T-cell (primary cell): ENCODE results near the gene MT1F. TPM values are rescaled to one million over a fixed set of nuclear protein-coding genes. Genes with fewer than 3 reads are reported as not detected.

Source experiments
- ATAC-seq, 4 experiments: fragments of 200-7000 bp in 3 of 4; fragments of 150-1000 bp in 1 of 4; cut with Tn5 transposase; replicated peaks in 1 of 4; 1 replicate in 3 of 4; 2 replicates in 1 of 4; pipeline ENCODE4 v1.10.0; 2021; ENCODE audit warnings: moderate library complexity in 3 of 4, mild to moderate bottlenecking in 2 of 4, moderate number of reproducible peaks in 1 of 4
- CTCF ChIA-PET, 2 donors: fragments of 300-600 bp; sonication (Branson Sonifier 250); formaldehyde crosslinking; loops; one replicate each; lab custom pipeline; 2022; ENCODE audit warnings: antibody characterized with exemption in 2 of 2; lab: Charles Lee
- POLR2A ChIA-PET, 2 donors: fragments of 300-600 bp; sonication (Branson Sonifier 250); formaldehyde crosslinking; loops; one replicate each; lab custom pipeline; 2022; ENCODE audit warnings: antibody characterized with exemption in 2 of 2; lab: Charles Lee
- DNase-seq, 35 experiments: peaks; one replicate each; pipeline versions ENCODE4 v3.0.0 to v3.0.0-alpha.2; 2013 to 2023
- H3K27ac ChIP-seq: one replicate; pipeline ENCODE4 v1.5.1; 2013; ENCODE audit warnings: low read length
- H3K27me3 ChIP-seq, 2 experiments: replicated peaks in 1 of 2; 1 replicate in 1 of 2; 2 replicates in 1 of 2; pipeline versions ENCODE4 v1.6.1 to v1.7.0; 2013; ENCODE audit warnings: low read length in 1 of 2, mixed read lengths in 1 of 2; ENCODE audit not compliant: control insufficient read depth in 2 of 2, insufficient read depth in 2 of 2; ENCODE audit errors: extremely low read depth in 1 of 2
- H3K36me3 ChIP-seq, 2 donors: 1 replicate in 1 of 2; 2 replicates in 1 of 2; pipeline versions ENCODE4 v1.6.1 to v1.7.0; 2013; ENCODE audit warnings: low read length in 1 of 2; ENCODE audit not compliant: control insufficient read depth in 2 of 2, insufficient read depth in 1 of 2; ENCODE audit errors: extremely low read depth in 1 of 2
- H3K4me1 ChIP-seq, 2 experiments: 1 replicate in 1 of 2; 2 replicates in 1 of 2; pipeline versions ENCODE4 v1.6.1 to v1.7.0; 2013; ENCODE audit warnings: low read length in 2 of 2, mixed read lengths in 1 of 2; ENCODE audit not compliant: insufficient read depth in 2 of 2, control insufficient read depth in 1 of 2; ENCODE audit errors: extremely low read depth in 1 of 2
- H3K4me3 ChIP-seq, 2 donors: 1 replicate in 1 of 2; 2 replicates in 1 of 2; pipeline versions ENCODE4 v1.5.1 to v1.7.0; 2013; ENCODE audit warnings: mild to moderate bottlenecking in 2 of 2, low read length in 1 of 2, moderate library complexity in 1 of 2; ENCODE audit not compliant: control insufficient read depth in 1 of 2; ENCODE audit errors: extremely low read depth in 1 of 2
- H3K9me3 ChIP-seq: 2 replicates; pipeline ENCODE4 v1.7.0; 2013
- H3K27ac Mint-ChIP-seq, 2 donors: one replicate each; pipeline ENCODE4 v1.8.0; 2020 to 2021; ENCODE audit warnings: mild to moderate bottlenecking in 2 of 2, mixed read lengths in 2 of 2
- H3K27me3 Mint-ChIP-seq, 2 donors: one replicate each; pipeline ENCODE4 v1.8.0; 2021 to 2022; ENCODE audit warnings: mixed read lengths in 2 of 2
- H3K36me3 Mint-ChIP-seq: one replicate; pipeline ENCODE4 v1.8.0; 2021; ENCODE audit warnings: mixed read lengths
- H3K4me1 Mint-ChIP-seq, 3 donors: one replicate each; pipeline ENCODE4 v1.8.0; 2020 to 2022; ENCODE audit warnings: mixed read lengths in 3 of 3, mild to moderate bottlenecking in 1 of 3
- H3K4me3 Mint-ChIP-seq, 3 donors: one replicate each; pipeline ENCODE4 v1.8.0; 2020 to 2022; ENCODE audit warnings: mild to moderate bottlenecking in 3 of 3, mixed read lengths in 3 of 3, moderate library complexity in 3 of 3
- H3K9me3 Mint-ChIP-seq, 3 donors: one replicate each; pipeline ENCODE4 v1.8.0; 2020 to 2022; ENCODE audit warnings: mixed read lengths in 3 of 3
- WGBS: methylation state at CpG from one replicate; pipeline ENCODE4 v1.1.5; 2013; ENCODE audit warnings: missing lambda C conversion rate; ENCODE audit not compliant: insufficient coverage; 5-methylcytosine and 5-hydroxymethylcytosine counted together
- total RNA-seq, 35 experiments: library from RNA in 6 of 35; stranded (reverse) in 6 of 35; fragments of 120-200 nt in 1 of 35; gene quantifications; one replicate each; pipeline versions ENCODE4 v1.2.1 to v1.2.4 and lab custom pipeline; 2013 to 2026

Gene MT1F
- total RNA-seq, 5 donors from 2014 or later (not counting 1 experiment from before 2014, with no cell fraction given): 5.3 to 14.3 (median 9.3) TPM

DNA sequence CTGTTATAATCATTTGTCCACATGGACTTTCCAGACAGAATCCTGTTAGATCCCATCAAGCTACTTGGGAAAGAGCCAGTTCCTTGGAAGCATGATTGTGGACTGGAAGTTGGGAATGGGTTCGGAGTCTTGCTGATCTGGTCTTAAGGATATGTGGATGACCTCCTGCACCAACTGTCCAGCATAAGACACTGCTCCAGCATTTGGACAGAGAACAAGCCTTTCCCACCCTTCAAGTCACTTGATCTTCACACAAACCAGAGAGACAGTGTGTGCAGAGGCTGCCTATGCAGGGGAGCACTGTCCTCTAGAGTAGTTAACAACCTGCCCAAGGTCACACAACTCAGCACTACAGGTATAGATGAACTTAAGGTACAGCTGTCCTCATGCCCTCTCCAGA is 11.9 kb upstream of the MT1F start:
- H3K9me3 Mint-ChIP-seq: no peaks in the 10 kb centered on the region
- ChIA-PET POLR2A (no interaction called here), CTCF (interaction anchor here in 1 of 2 donors (0.9 kb wide), 1 partner anchor 56 kb away, joined by 5 read pairs; no protein-coding TSS in a partner anchor)
- Histone ChIP-seq H3K36me3 (no peaks in the 10 kb centered on the region), H3K9me3 (no peaks in the 10 kb centered on the region), H3K27ac (no peak overlapping the region), H3K4me1 (peaks cover 2 to 18% of the 10 kb centered on the region in 2 experiments), H3K4me3 (no peak overlapping the region), H3K27me3 (peaks cover 30 to 31% of the 10 kb centered on the region in 2 experiments)
- no peak for DNase-seq
- H3K27me3 Mint-ChIP-seq: peaks cover 18 to 23% of the 10 kb centered on the region in 2 donors
- no peak overlapping the region for H3K27ac Mint-ChIP-seq
- H3K4me1 Mint-ChIP-seq: peaks cover 21 to 24% (median 24%) of the 10 kb centered on the region in 3 donors
- H3K36me3 Mint-ChIP-seq: no peaks in the 10 kb centered on the region
- WGBS: no CpG with 5 or more reads among the region's 1 CpG
- no peak overlapping the region for H3K4me3 Mint-ChIP-seq
- ATAC-seq: no peak

DNA sequence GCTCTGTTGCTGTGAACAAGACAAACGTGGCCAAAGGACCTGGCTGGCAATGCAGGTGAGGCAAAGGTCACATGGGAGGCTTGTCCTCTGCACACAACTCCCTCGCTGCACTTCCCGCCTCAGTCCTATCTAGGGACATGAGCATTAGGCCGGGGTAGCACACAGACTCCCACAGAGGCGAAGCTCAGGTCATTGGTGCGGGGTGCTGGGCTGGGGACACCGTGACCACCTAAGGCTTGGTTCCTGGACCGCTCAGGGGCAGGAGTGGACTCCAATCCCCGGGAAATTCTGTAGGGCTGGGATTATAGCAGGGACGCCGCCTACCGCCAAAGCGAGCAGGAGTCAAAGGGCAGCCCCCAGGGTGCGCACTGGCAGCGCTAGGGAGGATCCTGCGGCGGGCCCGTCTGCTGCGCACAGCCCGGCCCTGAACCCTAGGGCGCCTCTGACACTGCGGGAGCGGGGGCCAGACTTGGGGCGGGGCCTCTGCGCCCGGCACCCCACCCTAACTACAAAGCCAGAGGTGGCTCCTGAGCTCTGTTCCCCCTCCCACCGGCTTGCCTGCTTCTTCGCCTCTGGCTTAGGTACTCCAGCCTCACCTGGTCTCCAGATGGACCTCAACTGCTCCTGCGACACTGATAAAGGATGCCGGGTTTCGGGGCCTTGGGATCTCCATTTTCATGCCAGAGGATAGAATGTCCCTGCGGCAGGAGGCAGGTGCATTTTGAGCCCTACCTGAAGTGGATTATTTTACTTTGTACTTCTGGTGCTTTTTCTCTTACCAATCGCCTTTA is 9.9 kb upstream of the MT1F start:
- H3K4me1 ChIP-seq: peaks cover 2 to 17% of the 10 kb centered on the region in 2 experiments
- no peak overlapping the region for H3K4me3 ChIP-seq
- ChIA-PET CTCF (no interaction called here), POLR2A (interaction anchor here in 1 of 2 donors (0.6 kb wide), 1 partner anchor 113 kb away, joined by 4 read pairs; no protein-coding TSS in a partner anchor)
- DNase-seq (no peak), ATAC-seq (no peak)
- peaks cover 31 to 49% of the 10 kb centered on the region in 2 experiments for H3K27me3 ChIP-seq
- Mint-ChIP-seq H3K27ac (no peak overlapping the region), H3K36me3 (no peaks in the 10 kb centered on the region), H3K4me3 (no peak overlapping the region), H3K9me3 (no peaks in the 10 kb centered on the region), H3K4me1 (peaks cover 13 to 17% (median 16%) of the 10 kb centered on the region in 3 donors), H3K27me3 (peaks cover 17 to 28% of the 10 kb centered on the region in 2 donors)
- WGBS: 46% methylated on average over 27 of the region's 33 CpGs
- no peaks in the 10 kb centered on the region for H3K36me3 ChIP-seq
- no peak overlapping the region for H3K27ac ChIP-seq
- H3K9me3 ChIP-seq: no peaks in the 10 kb centered on the region

DNA sequence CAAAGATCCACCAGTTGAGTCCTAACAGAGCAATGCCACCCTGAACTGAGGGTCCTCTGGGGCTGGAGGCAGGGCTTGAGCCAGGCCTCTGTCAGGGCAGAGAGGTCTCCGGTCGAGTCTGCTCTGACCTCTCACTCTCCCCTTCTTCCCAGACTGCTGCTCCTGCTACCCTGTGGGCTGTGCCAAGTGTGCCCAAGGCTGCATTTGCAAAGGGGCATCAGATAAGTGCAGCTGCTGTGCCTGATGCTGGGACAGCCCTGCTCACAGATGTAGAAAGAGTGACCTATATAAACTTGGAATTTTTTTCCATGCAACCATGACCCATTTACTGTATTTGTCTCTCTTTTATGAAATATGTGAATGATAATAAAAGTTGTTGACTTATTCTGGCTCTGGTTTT is 8.5 kb upstream of the MT1F start:
- Histone ChIP-seq H3K9me3 (no peaks in the 10 kb centered on the region), H3K36me3 (no peaks in the 10 kb centered on the region), H3K27ac (no peak overlapping the region), H3K4me1 (peaks cover 0 to 2% of the 10 kb centered on the region in 2 experiments), H3K4me3 (no peak overlapping the region), H3K27me3 (peaks cover 31 to 50% of the 10 kb centered on the region in 2 experiments)
- Mint-ChIP-seq H3K4me3 (no peak overlapping the region), H3K4me1 (peaks cover 1 to 4% (median 2%) of the 10 kb centered on the region in 3 donors), H3K27ac (no peak overlapping the region), H3K27me3 (peaks cover 17 to 26% of the 10 kb centered on the region in 2 donors), H3K36me3 (no peaks in the 10 kb centered on the region), H3K9me3 (no peaks in the 10 kb centered on the region)
- no CpG with 5 or more reads among the region's 2 CpGs for WGBS
- ATAC-seq: no peak
- no peak for DNase-seq
- ChIA-PET POLR2A (no interaction called here), CTCF (no interaction called here)

DNA sequence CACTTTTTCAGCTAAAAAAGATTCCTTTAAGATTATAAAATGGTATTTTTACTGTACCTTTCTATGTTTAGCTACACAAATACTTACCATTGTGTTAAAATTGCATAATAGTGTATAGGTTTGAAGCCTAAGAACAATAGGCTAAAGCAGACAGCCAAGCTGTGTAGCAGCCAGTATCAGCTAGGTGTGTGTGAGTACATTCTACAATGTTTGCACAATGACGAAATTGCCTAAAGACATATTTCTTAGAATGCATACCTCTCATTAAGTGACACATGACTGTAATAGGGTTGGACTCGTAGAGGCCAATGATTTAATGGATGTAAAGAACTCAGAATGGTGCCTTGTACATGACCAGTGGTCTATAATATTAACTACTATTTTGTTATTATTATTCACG is 7.9 kb upstream of the MT1F start:
- H3K4me1 ChIP-seq: no peaks in the 10 kb centered on the region
- H3K27ac Mint-ChIP-seq: no peak overlapping the region
- no peaks in the 10 kb centered on the region for H3K9me3 Mint-ChIP-seq
- H3K4me3 ChIP-seq: no peak overlapping the region
- peaks cover 33 to 50% of the 10 kb centered on the region in 2 experiments for H3K27me3 ChIP-seq
- ATAC-seq (no peak), DNase-seq (no peak)
- ChIA-PET CTCF (no interaction called here), POLR2A (interaction anchor here in 1 of 2 donors (0.6 kb wide), 1 partner anchor 24 kb away, joined by 3 read pairs; the partner anchor contains the start of gene MT1E)
- H3K9me3 ChIP-seq: no peaks in the 10 kb centered on the region
- H3K4me3 Mint-ChIP-seq: no peak overlapping the region
- no CpG with 5 or more reads among the region's 3 CpGs for WGBS
- H3K36me3 Mint-ChIP-seq: no peaks in the 10 kb centered on the region
- peaks cover 17 to 27% of the 10 kb centered on the region in 2 donors for H3K27me3 Mint-ChIP-seq
- H3K4me1 Mint-ChIP-seq: no peaks in the 10 kb centered on the region
- no peaks in the 10 kb centered on the region for H3K36me3 ChIP-seq
- H3K27ac ChIP-seq: no peak overlapping the region

DNA sequence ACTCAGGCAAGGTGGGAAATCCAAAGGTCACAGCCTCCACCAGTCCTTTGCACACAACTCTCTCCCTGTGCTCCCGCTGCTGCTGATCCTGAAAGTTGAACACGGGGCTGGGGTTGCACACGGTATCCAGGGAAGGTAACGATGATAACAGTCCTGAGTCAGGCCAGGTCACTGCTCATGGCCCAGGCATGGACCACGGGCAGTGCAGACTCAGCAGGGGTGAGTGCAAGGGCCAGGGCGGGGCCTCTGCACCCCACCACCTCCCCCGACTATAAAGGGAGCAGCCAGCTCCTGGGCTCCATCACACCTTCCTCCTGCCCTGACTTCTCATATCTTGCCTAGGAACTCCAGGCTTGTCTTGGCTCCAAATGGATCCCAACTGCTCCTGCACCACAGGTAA is 6.2 kb upstream of the MT1F start, which contains the start of gene MT1B:
MT1B (plus strand) TSS at position 301 of the 400 bp plus-strand sequence; CDS start at position 369, 68 bp downstream.
- Mint-ChIP-seq H3K27me3 (peaks cover 17 to 29% of the 10 kb centered on the region in 2 donors), H3K9me3 (no peaks in the 10 kb centered on the region), H3K36me3 (no peaks in the 10 kb centered on the region), H3K4me1 (no peaks in the 10 kb centered on the region), H3K4me3 (no peak within 1 kb of the TSS), H3K27ac (no peak within 1 kb of the TSS)
- Histone ChIP-seq H3K27me3 (peaks cover 20 to 47% of the 10 kb centered on the region in 2 experiments), H3K27ac (no peak within 1 kb of the TSS), H3K36me3 (no peaks in the 10 kb centered on the region), H3K4me1 (no peaks in the 10 kb centered on the region), H3K9me3 (no peaks in the 10 kb centered on the region), H3K4me3 (no peak within 1 kb of the TSS)
- DNase-seq (no peak), ATAC-seq (no peak)
- CTCF ChIA-PET: interaction anchor here in 1 of 2 donors (1.5 kb wide), 1 partner anchor 50 kb away, joined by 5 read pairs; no protein-coding TSS in a partner anchor
- 71% methylated on average over 5 of the region's 7 CpGs for WGBS
- POLR2A ChIA-PET: no interaction called here

DNA sequence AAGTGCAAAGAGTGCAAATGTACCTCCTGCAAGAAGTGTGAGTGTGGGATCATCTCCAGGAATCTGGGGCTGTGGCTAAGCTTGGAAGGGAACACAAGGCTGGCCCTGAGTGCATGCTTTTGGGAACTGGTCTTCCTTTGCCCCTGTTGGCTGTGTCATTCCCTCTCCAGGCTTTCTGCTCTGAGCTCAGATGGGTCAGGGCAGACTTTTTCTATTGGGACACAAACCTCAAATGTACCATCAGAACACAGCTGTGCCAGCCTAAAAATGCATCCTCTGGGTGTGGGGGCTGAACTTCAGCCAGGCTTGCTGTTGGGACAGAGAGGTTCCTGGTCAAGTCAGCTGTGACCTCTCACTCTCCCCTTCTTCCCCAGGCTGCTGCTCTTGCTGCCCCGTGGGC is 5.2 kb upstream of the MT1F start:
- Histone ChIP-seq H3K27me3 (peaks cover 11 to 44% of the 10 kb centered on the region in 2 experiments), H3K27ac (no peak overlapping the region), H3K36me3 (no peaks in the 10 kb centered on the region), H3K4me1 (peaks cover 0 to 5% of the 10 kb centered on the region in 2 experiments), H3K4me3 (no peak overlapping the region), H3K9me3 (no peaks in the 10 kb centered on the region)
- no peaks in the 10 kb centered on the region for H3K9me3 Mint-ChIP-seq
- ChIA-PET POLR2A (no interaction called here), CTCF (interaction anchor here in 1 of 2 donors (1.5 kb wide), 1 partner anchor 49 kb away, joined by 5 read pairs; no protein-coding TSS in a partner anchor)
- no peaks in the 10 kb centered on the region for H3K36me3 Mint-ChIP-seq
- H3K27ac Mint-ChIP-seq: no peak overlapping the region
- H3K4me1 Mint-ChIP-seq: peaks cover 3 to 4% (median 3%) of the 10 kb centered on the region in 3 donors
- no peak overlapping the region for H3K4me3 Mint-ChIP-seq
- peaks cover 12 to 24% of the 10 kb centered on the region in 2 donors for H3K27me3 Mint-ChIP-seq
- 100% methylated on average over 1 of the region's 1 CpG for WGBS
- ATAC-seq (no peak), DNase-seq (no peak)
